Metanephros (tissue), 2 donors: ENCODE results near the gene BET1L. TPM values are rescaled to one million over a fixed set of nuclear protein-coding genes. Genes with fewer than 3 reads are reported as not detected.

Experiments
- small RNA-seq: library from RNA; depleted of rRNA; stranded (forward); fragments of <200 nt; gene quantifications from one replicate; pipeline ENCODE3, GENCODE V24; 2014; ENCODE audit warnings: low replicate concordance
- total RNA-seq: library from RNA; depleted of rRNA; stranded (reverse); fragments of >200 nt; gene quantifications from one replicate; pipeline ENCODE4 v1.2.3, GENCODE V29; 2014

BET1L gene
- 25.4 TPM for total RNA-seq

GRCh38 chr11:207208-207862 lies at the start of gene BET1L, which contains the start of gene RIC8A:
BET1L (minus strand) TSS chr11:207399; CDS start chr11:207321, 78 bp downstream.
RIC8A (plus strand) TSS chr11:207708; CDS start chr11:208855, 1,147 bp downstream.

GRCh38 chr11:236774-237767 lies 29.9 kb upstream of the BET1L start, which contains the start of gene PSMD13:
PSMD13 (plus strand) TSS chr11:236976; CDS start chr11:237050, 74 bp downstream.

GRCh38 chr11:235997-236773 lies 29.0 kb upstream of the BET1L start, which contains the start of gene SIRT3:
SIRT3 (minus strand) TSS chr11:236342; CDS start chr11:236328, 14 bp downstream.

GRCh38 chr11:192674-193128 lies 14.5 kb downstream of the BET1L start, which contains the start of gene SCGB1C1:
SCGB1C1 (plus strand) TSS chr11:193078; CDS start chr11:193100, 22 bp downstream.

Small RNA genes lying within 50 kb of the gene (small RNA-seq; reads per million reads assigned to genes)
- gene RNU6-447P: not detected

Other genes starting within 250 kb of the BET1L start
- not detected for gene SCGB1C1, start 14.3 kb downstream of the BET1L start, total RNA-seq
- 89.1 TPM for gene RIC8A, start 309 bp upstream of the BET1L start, total RNA-seq
- 22.7 TPM for gene SIRT3, start 28.9 kb upstream of the BET1L start, total RNA-seq
- 96.4 TPM for gene PSMD13, start 29.6 kb upstream of the BET1L start, total RNA-seq
- gene NLRP6, start 71.0 kb upstream of the BET1L start, total RNA-seq: 0.64 TPM
- gene PGGHG, start 81.7 kb upstream of the BET1L start, total RNA-seq: 38.4 TPM
- gene IFITM5, start 92.1 kb upstream of the BET1L start, total RNA-seq: not detected
- 55.9 TPM for gene IFITM2, start 100.4 kb upstream of the BET1L start, total RNA-seq
- gene IFITM1, start 106.6 kb upstream of the BET1L start, total RNA-seq: 44.6 TPM
- gene IFITM3, start 113.5 kb upstream of the BET1L start, total RNA-seq: 156 TPM
- 53.1 TPM for gene B4GALNT4, start 162.1 kb upstream of the BET1L start, total RNA-seq
- gene PKP3, start 186.8 kb upstream of the BET1L start, total RNA-seq: 5.2 TPM
- 40.8 TPM for gene SIGIRR, start 207.6 kb upstream of the BET1L start, total RNA-seq
- gene ANO9, start 234.6 kb upstream of the BET1L start, total RNA-seq: 12.8 TPM
- gene PTDSS2, start 242.9 kb upstream of the BET1L start, total RNA-seq: 48.8 TPM